Keratinocyte (primary cell): ENCODE data around the gene WDR46. TPM values are rescaled to one million over a fixed set of nuclear protein-coding genes. Genes with fewer than 3 reads are reported as not detected.

Source experiments
- DNase-seq: peaks from one replicate; pipeline ENCODE4 v3.0.0-alpha.2; 2011; ENCODE audit warnings: low read depth, missing footprints, low spot score
- FAIRE-seq: peaks from 2 replicates; lab custom pipeline; 2011; peaks lifted over from hg19 to GRCh38; lab: Jason Lieb, UNC
- H2AFZ ChIP-seq: 2 replicates; pipeline ENCODE4 v1.6.0; 2012; ENCODE audit warnings: low read length, control low read depth, inconsistent platforms; ENCODE audit not compliant: control insufficient read depth
- H3K27ac ChIP-seq: 2 replicates; pipeline ENCODE4 v1.5.1; 2011; ENCODE audit warnings: low read length; ENCODE audit not compliant: control insufficient read depth, insufficient read depth
- H3K27me3 ChIP-seq: 3 replicates; pipeline ENCODE4 v1.6.0; 2011; ENCODE audit warnings: low read length; ENCODE audit not compliant: control insufficient read depth, insufficient read depth; ENCODE audit errors: extremely low read depth
- H3K36me3 ChIP-seq, 2 experiments: 2 replicates in 1 of 2; 3 replicates in 1 of 2; pipeline ENCODE4 v1.5.1; 2011; ENCODE audit warnings: low read length in 2 of 2, mild to moderate bottlenecking in 1 of 2; ENCODE audit not compliant: control insufficient read depth in 2 of 2, insufficient read depth in 2 of 2; ENCODE audit errors: extremely low read depth in 1 of 2
- H3K4me1 ChIP-seq: 3 replicates; pipeline ENCODE4 v1.5.1; 2011; ENCODE audit warnings: low read length; ENCODE audit not compliant: control insufficient read depth, insufficient read depth; ENCODE audit errors: extremely low read depth
- H3K4me2 ChIP-seq: 3 replicates; pipeline ENCODE4 v1.6.0; 2011; ENCODE audit warnings: low read depth, low read length; ENCODE audit not compliant: control insufficient read depth, insufficient read depth; ENCODE audit errors: extremely low read depth
- H3K4me3 ChIP-seq, 3 experiments: fragments of 200-600 bp in 1 of 3; sonication (generic) in 1 of 3; 2 replicates in 2 of 3; 3 replicates in 1 of 3; pipeline ENCODE4 v1.5.1; 2011 to 2016; ENCODE audit warnings: low read length in 3 of 3, mild to moderate bottlenecking in 3 of 3, control low read depth in 2 of 3, inconsistent platforms in 1 of 3, low read depth in 1 of 3, mixed read lengths in 1 of 3, mixed run types in 1 of 3, moderate library complexity in 1 of 3; ENCODE audit not compliant: control insufficient read depth in 2 of 3, insufficient read depth in 2 of 3; ENCODE audit errors: extremely low read depth in 1 of 3
- H3K79me2 ChIP-seq: 2 replicates; pipeline ENCODE4 v1.6.0; 2012; ENCODE audit warnings: low read length; ENCODE audit not compliant: control insufficient read depth, insufficient read depth
- H3K9ac ChIP-seq: 3 replicates; pipeline ENCODE4 v1.6.0; 2011; ENCODE audit warnings: low read length; ENCODE audit not compliant: control insufficient read depth, insufficient read depth; ENCODE audit errors: extremely low read depth
- H3K9me1 ChIP-seq: 3 replicates; pipeline ENCODE4 v1.6.0; 2011; ENCODE audit warnings: low read length; ENCODE audit not compliant: control insufficient read depth, insufficient read depth; ENCODE audit errors: extremely low read depth
- H3K9me3 ChIP-seq: 2 replicates; pipeline ENCODE4 v1.5.1; 2012; ENCODE audit warnings: low read depth, low read length; ENCODE audit not compliant: control insufficient read depth
- H4K20me1 ChIP-seq: 3 replicates; pipeline ENCODE4 v1.6.0; 2011; ENCODE audit warnings: low read length; ENCODE audit not compliant: control insufficient read depth, insufficient read depth; ENCODE audit errors: extremely low read depth
- CTCF ChIP-seq, 3 experiments: IDR thresholded peaks in 1 of 3; conservative IDR thresholded peaks in 1 of 3; optimal IDR thresholded peaks in 1 of 3; 2 replicates in 2 of 3; 3 replicates in 1 of 3; pipeline versions ENCODE3 to v1.5.1; 2011; ENCODE audit warnings: low read length in 3 of 3, mild to moderate bottlenecking in 3 of 3, moderate library complexity in 2 of 3, control low read depth in 1 of 3, inconsistent platforms in 1 of 3; ENCODE audit not compliant: insufficient read depth in 2 of 3; ENCODE audit errors: extremely low read depth in 1 of 3
- EZH2 ChIP-seq: IDR thresholded peaks from one replicate; pipeline ENCODE4 v1.6.1; 2012; ENCODE audit warnings: inconsistent platforms, mild to moderate bottlenecking, low read length, moderate library complexity
- dilution Hi-C: fragments of 300-500 bp; cut with MboI; formaldehyde crosslinking; loops from one replicate; pipeline ENCODE4 v1.7.0; 2020; ENCODE audit warnings: low sequenced_read_pairs; ENCODE audit not compliant: extremely low pct_ligation_motif_present
- polyA plus RNA-seq, 5 experiments: library from polyadenylated mRNA; depleted of rRNA in 3 of 5; stranded (reverse) in 3 of 5; stranded (forward) in 1 of 5; unstranded in 1 of 5; fragments of >200 nt; gene quantifications; 1 replicate in 1 of 5; 2 replicates in 3 of 5; 3 replicates in 1 of 5; pipeline versions ENCODE4 v1.2.1 to v1.2.3, GENCODE V29; 2011 to 2012; ENCODE audit warnings: missing spikeins in 2 of 5, low read depth in 1 of 5, low replicate concordance in 1 of 5

WDR46 gene
- polyA plus RNA-seq, 1 donor (not counting 4 experiments of a cell fraction or from before 2014, with no cell fraction given) = 43.0 TPM

GRCh38 chr6:33292996-33293682 lies 4.1 kb upstream of the WDR46 start:
- Histone ChIP-seq H3K27ac (no peak overlapping the region), H3K4me3 (no peak overlapping the region), H3K9ac (no peak overlapping the region), H3K4me1 (peaks cover 25% of the 10 kb centered on the region), H2AFZ (no peak overlapping the region), H3K27me3 (no peaks in the 10 kb centered on the region), H4K20me1 (no peaks in the 10 kb centered on the region), H3K36me3 (peaks cover 26 to 38% of the 10 kb centered on the region in 2 experiments), H3K9me3 (no peaks in the 10 kb centered on the region), H3K9me1 (no peaks in the 10 kb centered on the region), H3K4me2 (no peak overlapping the region), H3K79me2 (peaks cover 38% of the 10 kb centered on the region)
- dilution Hi-C loops = no loop called here
- TF ChIP-seq EZH2 = no peak
- TF ChIP-seq CTCF (optimal IDR thresholded peaks at IDR 0.05 in 1 of 3, IDR thresholded peaks at IDR 0.05 in 1 of 3, conservative IDR thresholded peaks at IDR 0.05 in 1 of 3; ENCODE audit: extremely low read depth in 1 of 3, insufficient read depth in 2 of 3, low read length in 3 of 3) = no peak
- FAIRE-seq = no peak
- DNase-seq = no peak

- H3K9ac ChIP-seq = peak overlapping the region; percentile 95
- H3K27me3 ChIP-seq = no peaks in the 10 kb centered on the region
- dilution Hi-C loops = no loop called here
- peaks cover 20% of the 10 kb centered on the region for H3K4me1 ChIP-seq
- H3K9me1 ChIP-seq = no peaks in the 10 kb centered on the region
- TF ChIP-seq CTCF (optimal IDR thresholded peaks at IDR 0.05 in 1 of 3, IDR thresholded peaks at IDR 0.05 in 1 of 3, conservative IDR thresholded peaks at IDR 0.05 in 1 of 3; ENCODE audit: extremely low read depth in 1 of 3, insufficient read depth in 2 of 3, low read length in 3 of 3) (no peak), EZH2 (no peak)
- FAIRE-seq (no peak), DNase-seq (no peak)
- no peaks in the 10 kb centered on the region for H3K9me3 ChIP-seq
- no peaks in the 10 kb centered on the region for H4K20me1 ChIP-seq
- peak overlapping the region; percentile 99 for H3K4me2 ChIP-seq
- H3K79me2 ChIP-seq = peaks cover 49% of the 10 kb centered on the region
- no peak overlapping the region for H2AFZ ChIP-seq
- H3K36me3 ChIP-seq = peaks cover 37 to 49% of the 10 kb centered on the region in 2 experiments
- H3K4me3 ChIP-seq = peak overlapping the region; percentile 54 to 98 (median 95)
- peak overlapping the region; percentile 85 for H3K27ac ChIP-seq
Measured at GRCh38 chr6:33290459-33290858, 1.4 kb upstream of the WDR46 start.
